GM18520 (cell line): ENCODE measurements around the gene ANTKMT.
A peak's percentile ranks its signal among the peaks of the same experiment; 100 is the strongest.

ENCODE experiments used
- ATAC-seq: cut with Tn5 transposase; IDR thresholded peaks from one replicate; pipeline ENCODE4 v1.9.1; 2021; ENCODE audit not compliant: unreplicated experiment

The ANTKMT gene

GRCh38 chr16:726188-726437 is 5.2 kb downstream of the ANTKMT start:
- no peak for ATAC-seq

DNA sequence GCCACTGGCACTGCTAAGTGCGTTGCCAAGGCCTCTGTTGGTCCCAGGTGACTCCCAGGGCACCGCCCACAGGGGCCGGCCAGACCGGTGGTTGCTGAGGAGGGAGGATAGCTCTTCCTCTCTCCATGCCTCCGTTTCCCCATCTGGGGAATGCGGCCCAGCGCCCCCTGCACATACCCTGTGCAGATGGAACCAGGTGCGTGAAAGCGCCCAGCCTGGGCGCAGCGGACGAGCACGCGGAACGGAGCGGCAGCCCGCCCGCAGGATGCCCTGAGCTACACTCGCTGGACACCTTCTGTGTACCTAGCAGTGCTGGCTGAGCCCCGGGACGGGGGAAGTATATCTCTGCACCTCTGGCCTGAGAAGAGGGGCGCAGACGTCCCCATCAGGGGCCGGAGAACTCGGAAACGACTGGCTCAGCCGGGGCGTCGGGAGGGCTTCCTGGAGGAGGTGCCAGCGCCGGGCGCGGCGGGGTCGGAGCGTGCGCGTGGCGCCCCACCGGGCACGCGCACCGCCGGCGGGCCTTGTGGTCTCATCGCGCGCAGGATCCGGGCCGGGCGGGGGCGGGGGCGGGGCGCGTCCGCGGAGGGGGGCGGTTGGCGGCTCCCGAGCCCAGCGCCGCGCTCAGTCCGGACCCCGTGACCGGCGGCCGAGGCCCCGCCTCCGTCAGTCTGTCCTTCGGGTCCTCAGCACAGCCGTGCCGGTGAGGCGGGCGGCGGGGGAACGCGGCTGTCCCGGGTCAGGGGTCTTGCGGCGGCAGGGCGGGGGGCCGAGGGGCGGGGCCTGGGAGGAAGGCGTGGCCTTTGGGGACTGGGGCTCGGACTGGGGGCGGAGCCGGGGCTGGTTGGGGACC is 5.7 kb downstream of the ANTKMT start, which contains the start of the genes CCDC78 and HAGHL:
TSS of gene CCDC78 (minus strand) at position 6 of the 853 bp plus-strand sequence. CDS start 76 bp downstream, outside the sequence.
TSS of gene HAGHL (plus strand) at position 669 of the 853 bp plus-strand sequence. CDS start 404 bp downstream, outside the sequence.
- no peak for ATAC-seq

DNA sequence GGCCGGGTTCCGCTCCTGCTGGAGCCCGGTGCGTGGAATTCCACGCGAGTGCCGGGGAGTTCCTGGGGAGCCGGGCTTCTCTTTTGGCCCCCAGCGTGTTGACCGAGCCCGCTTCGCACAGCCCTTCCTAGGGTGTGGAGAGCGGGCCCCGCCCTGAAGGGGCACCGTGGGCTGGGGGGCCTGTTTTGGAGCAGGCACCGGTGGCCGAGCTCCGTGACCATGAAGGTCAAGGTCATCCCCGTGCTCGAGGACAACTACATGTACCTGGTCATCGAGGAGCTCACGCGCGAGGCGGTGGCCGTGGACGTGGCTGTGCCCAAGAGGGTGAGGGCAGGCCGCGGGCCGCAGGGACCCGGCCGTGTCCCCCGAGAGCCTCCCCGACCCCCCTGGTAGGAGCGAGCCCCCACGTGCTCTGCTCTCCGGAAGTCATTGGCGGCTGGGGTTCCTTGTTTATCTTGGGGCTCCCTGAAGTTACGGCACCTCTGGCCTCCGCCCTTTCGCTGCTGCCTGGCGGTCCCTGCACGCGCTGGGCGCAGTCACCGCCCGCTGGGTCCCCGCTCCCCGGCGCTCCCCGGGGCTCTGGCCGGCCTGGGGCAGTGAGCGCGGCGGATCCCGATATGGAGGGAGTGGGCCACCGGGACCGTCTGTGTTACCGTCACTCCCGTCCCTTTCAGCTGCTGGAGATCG is 6.5 kb downstream of the ANTKMT start:
- no peak for ATAC-seq

DNA sequence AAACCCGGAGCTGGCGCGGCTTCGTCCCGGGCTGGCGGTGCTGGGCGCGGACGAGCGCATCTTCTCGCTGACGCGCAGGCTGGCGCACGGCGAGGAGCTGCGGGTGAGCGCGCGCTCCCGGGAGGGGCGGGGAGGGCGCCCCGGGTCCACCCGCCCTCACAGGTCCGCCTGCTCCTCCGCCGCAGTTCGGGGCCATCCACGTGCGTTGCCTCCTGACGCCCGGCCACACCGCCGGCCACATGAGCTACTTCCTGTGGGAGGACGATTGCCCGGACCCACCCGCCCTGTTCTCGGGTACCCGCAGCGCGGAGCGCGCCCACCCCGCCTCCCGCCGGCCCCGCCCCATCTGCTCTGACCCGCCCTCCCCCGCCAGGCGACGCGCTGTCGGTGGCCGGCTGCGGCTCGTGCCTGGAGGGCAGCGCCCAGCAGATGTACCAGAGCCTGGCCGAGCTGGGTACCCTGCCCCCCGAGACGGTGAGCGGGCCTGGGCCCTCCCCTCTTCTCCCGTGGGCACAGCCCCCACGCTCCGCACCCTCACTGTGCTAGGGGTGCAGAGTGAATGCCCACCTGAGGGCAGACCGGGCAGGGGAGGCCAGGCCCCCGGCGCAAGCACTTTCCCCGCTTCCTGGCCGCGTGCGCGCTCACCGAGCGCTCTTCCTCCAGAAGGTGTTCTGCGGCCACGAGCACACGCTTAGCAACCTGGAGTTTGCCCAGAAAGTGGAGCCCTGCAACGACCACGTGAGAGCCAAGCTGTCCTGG is 7.4 kb downstream of the ANTKMT start:
- peak; percentile 31 for ATAC-seq

- ATAC-seq = no peak
These were observed 8.2 kb downstream of the ANTKMT start for GRCh38 chr16:728890-729744.

DNA sequence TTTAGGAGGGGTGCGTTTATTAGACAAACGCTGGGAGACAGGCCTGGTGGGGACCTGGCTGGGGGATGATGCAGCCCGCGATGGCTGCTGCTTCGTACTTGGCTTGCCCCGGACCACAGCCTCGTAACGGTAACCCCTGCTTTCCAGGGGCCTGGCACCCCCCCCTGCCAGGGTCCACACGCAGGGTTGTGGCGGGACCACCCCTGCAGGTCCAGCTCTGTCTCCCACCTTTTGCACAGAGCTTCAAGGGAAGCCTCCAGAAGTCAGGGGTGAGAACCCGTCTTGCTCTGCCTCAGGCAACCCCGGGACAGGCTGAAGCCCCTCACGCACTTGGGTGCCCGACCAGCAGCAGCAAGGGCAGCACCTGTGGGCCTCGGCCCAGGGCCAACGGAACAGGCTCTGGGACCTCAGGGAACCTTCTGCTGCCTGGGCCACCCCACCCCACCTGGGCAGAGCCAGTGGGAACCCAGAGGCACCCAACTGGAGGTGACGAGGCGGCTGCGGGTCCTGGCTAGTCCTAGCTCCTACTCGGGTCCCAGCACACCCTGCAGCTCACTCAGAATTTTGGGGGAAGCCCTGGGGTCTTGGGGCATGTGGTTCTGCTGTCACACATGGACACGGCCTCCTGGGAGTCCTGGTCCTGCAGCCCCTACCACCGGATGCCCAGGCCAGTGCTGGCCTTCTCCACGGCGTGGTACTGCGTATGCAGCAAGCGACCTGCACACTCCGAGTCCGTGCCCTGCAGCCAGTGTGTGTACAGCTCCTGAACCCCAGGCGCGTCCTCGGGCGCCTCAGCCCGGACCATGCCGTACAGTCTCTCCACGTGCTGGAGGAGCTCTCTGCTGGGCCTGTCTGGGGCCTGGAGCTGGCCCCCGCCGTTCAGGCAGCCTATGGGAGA is 9.1 kb downstream of the ANTKMT start:
- no peak for ATAC-seq

DNA sequence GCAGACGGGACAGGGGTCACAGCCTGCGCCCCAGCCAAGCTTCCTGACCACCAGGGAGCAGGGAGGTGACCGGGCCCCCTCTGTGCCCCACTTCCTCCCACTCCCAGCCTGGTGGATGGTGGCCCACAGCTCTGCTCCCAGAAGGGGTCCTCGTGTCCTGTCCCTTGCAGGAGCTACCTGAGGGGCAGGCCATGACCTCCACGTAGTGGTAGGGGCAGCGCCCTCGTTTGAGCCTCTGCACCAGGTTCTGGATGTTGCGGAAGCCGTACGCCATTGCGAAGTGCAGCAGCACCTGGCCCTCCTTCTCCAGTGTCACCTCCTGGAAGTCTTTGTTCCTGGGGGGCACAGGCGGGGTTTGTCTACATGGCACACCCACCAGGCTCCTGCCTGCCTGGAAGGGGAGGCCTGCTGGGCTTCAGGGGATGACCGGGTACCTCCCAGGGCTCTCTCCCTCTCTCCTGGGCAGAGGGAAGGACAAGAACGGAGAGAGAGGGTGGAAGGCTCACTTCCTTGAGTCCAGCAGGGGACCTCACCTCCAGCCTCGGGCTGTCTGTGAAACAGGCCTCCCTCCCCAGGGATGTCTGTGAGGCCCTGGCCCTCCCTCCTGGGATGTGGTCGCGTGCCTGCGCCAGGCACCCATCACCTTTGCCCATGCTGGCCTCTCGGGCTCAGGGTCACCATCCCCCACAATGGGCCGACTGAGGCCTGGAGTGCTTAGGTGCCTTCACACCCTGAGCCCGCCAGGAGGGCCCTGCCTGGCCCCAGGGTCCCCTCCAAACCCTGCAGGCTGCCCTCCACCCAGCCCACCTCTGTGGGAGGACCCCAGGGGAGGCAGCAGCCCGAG is 9.9 kb downstream of the ANTKMT start:
- ATAC-seq = no peak

GRCh38 chr16:732332-732731 is 11.4 kb downstream of the ANTKMT start:
- ATAC-seq = no peak

GRCh38 chr16:732936-733335 is 12.0 kb downstream of the ANTKMT start:
- no peak for ATAC-seq

DNA sequence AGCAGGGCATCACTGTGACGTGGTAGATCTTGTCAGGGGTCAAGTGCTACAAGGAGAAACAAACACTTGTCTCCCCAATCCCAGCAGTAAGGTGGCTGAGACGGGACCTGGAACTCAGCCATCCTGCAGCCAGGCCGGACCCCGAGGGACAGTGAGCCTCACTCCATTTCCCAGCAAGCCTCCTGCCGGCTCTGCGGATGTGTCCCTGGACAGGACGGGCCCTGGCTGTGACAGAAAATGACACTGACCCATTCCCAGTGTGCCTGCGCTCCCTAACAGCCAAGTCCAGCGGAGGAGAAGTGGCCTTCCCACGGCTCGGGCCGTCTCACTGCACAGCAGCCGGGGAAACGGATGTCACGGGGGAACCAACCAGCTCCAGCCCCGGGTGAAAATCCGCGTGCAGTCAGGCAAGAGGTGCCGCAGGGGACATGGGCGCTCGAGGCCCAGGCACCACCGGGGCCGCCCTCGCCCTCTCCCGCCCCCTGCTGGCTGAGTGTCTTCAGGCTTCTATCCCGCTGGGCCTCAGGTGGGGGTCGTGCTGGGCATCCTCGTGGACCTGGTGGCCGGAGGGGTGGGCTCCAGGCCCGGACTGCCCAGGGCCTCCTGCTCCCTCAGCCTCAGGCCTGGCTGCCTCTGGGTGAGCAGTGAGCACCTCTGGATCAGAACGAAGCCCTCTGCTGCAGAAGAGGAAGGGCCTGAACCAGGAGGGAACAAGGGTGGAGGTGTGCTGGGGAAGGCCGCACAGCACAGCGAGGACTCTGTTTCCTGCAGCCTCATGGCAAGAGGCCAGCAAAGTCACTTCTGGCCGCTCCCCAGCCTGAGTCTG is 12.6 kb downstream of the ANTKMT start:
- ATAC-seq = no peak

- no peak for ATAC-seq
These were observed 13.4 kb downstream of the ANTKMT start for GRCh38 chr16:734208-734980.

- no peak for ATAC-seq
These were observed 14.3 kb downstream of the ANTKMT start for GRCh38 chr16:734981-735881.

DNA sequence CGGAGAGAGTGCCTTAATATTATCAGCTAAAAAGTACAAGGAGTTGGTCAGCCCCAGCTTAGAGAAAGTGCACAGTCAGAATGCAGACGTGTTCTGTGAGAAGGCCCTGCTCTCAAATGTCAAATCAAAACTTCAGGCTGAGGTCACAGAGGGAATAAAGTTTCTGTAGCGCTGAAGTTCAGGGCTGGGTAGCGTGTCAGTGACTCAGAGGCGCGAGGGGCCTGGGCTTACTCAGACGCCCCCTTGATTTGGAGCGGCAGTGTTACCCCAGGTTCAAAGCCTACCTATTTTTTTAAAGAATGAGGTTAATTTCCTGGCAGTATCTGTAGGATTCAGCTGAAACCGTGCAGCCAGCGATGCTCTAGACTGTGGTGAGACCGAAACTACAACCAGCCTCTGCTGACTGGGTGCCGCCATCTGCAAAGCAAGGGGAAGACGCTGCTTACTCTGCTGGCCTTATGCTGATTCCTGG is 15.1 kb downstream of the ANTKMT start:
- no peak for ATAC-seq

DNA sequence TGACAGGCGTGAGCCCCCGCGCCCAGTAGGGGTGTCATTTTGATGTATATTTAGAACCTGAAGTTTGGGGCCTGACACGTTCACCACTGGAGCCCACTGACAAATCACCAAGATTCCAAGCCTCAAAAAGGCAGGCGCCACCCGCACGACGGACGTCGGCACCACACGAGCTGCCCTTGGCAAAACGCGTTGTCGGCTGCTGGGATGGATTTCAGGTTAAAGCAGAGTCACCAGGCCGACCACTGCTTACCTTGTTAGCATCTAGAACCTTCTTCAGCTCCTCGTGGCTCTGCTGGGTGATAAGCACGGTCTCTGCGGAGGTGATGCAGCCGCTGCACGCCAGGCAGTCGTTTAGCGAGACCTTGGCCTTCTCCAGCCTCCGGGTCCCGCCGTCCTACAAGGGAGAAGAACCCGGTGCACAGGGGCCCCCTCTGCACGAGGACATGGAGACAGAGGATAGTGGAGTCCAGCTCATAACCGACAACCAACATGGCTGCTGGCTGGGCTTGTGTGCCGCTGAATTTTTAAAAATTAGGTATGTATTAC is 16.1 kb downstream of the ANTKMT start:
- ATAC-seq = no peak

GRCh38 chr16:739560-740458 is 18.9 kb downstream of the ANTKMT start:
- ATAC-seq = no peak
